Activated naive CD4-positive, alpha-beta T cell treated with anti-CD3 and anti-CD28 coated beads, Interleukin-2, amount 50 U/mL, for 72 hours (primary cell): ENCODE results near the gene GSK3A. TPM values are rescaled to one million over a fixed set of nuclear protein-coding genes. Genes with fewer than 3 reads are reported as not detected.
A peak's percentile ranks its signal among the peaks of the same experiment; 100 is the strongest.

ENCODE experiments used
- ATAC-seq, 2 donors: fragments of 150-1000 bp; cut with Tn5 transposase; 2 replicates each; pipeline ENCODE4 v1.10.0; 2021; ENCODE audit warnings: mild to moderate bottlenecking in 2 of 2, moderate library complexity in 2 of 2
- DNase-seq, 2 donors: peaks; one replicate each; pipeline ENCODE4 v3.0.0; 2021 to 2022; ENCODE audit warnings: low spot score in 2 of 2
- H3K27ac Mint-ChIP-seq, 2 donors: one replicate each; pipeline ENCODE4 v1.8.0; 2022; ENCODE audit warnings: mild to moderate bottlenecking in 2 of 2, mixed read lengths in 2 of 2
- H3K36me3 Mint-ChIP-seq, 2 donors: one replicate each; pipeline ENCODE4 v1.8.0; 2022; ENCODE audit warnings: mixed read lengths in 2 of 2
- H3K9me3 Mint-ChIP-seq, 2 donors: one replicate each; pipeline ENCODE4 v1.8.0; 2022; ENCODE audit warnings: mixed read lengths in 2 of 2
- total RNA-seq, 2 donors: library from RNA; stranded (reverse); gene quantifications; one replicate each; pipeline ENCODE4 v1.2.3, GENCODE V29; 2022

The GSK3A gene
- total RNA-seq, 2 donors from 2014 or later, result 38.1 to 39.5 TPM

GRCh38 chr19:42229301-42229854, 13.0 kb downstream of the GSK3A start:
- H3K9me3 Mint-ChIP-seq, result no peaks in the 10 kb centered on the region
- ATAC-seq (peak in 1 of 2 donors; percentile 6), DNase-seq (no peak)
- H3K27ac Mint-ChIP-seq, result peak overlapping the region; percentile 47 to 80
- peaks cover 7 to 9% of the 10 kb centered on the region in 2 donors for H3K36me3 Mint-ChIP-seq

GRCh38 chr19:42228641-42229040, 13.8 kb downstream of the GSK3A start:
- DNase-seq, result no peak
- no peak for ATAC-seq
- Mint-ChIP-seq H3K27ac (peak overlapping the region; percentile 43 to 47), H3K36me3 (peaks cover 7 to 9% of the 10 kb centered on the region in 2 donors), H3K9me3 (no peaks in the 10 kb centered on the region)

DNA sequence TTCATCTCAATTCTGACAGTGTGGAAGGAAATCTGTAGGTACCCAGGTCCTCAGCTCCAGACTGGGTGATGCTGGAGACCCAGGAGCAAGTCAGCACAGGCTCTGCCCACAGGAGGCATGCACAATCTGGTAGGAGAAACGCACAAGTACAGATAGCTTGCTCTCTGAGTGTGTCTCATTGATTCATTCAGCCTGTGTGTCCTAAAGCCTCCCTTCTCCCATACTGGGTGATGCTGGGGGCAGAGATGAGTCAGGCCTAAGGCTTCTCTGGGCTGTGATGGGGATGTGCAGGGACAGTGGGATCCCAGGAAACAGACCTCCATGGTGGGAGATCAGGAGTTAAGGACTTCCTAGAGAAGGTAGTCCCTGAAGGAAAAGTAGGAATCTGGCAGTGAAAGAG, 15.5 kb downstream of the GSK3A start:
- ATAC-seq (no peak), DNase-seq (no peak)
- H3K27ac Mint-ChIP-seq, result peak overlapping the region in 1 of 2 donors; percentile 41
- H3K36me3 Mint-ChIP-seq, result peaks cover 7 to 20% of the 10 kb centered on the region in 2 donors
- no peaks in the 10 kb centered on the region for H3K9me3 Mint-ChIP-seq

GRCh38 chr19:42225718-42226292, 16.6 kb downstream of the GSK3A start:
- ATAC-seq (no peak), DNase-seq (no peak)
- Mint-ChIP-seq H3K27ac (no peak overlapping the region), H3K9me3 (no peaks in the 10 kb centered on the region), H3K36me3 (peaks cover 7 to 22% of the 10 kb centered on the region in 2 donors)

DNA sequence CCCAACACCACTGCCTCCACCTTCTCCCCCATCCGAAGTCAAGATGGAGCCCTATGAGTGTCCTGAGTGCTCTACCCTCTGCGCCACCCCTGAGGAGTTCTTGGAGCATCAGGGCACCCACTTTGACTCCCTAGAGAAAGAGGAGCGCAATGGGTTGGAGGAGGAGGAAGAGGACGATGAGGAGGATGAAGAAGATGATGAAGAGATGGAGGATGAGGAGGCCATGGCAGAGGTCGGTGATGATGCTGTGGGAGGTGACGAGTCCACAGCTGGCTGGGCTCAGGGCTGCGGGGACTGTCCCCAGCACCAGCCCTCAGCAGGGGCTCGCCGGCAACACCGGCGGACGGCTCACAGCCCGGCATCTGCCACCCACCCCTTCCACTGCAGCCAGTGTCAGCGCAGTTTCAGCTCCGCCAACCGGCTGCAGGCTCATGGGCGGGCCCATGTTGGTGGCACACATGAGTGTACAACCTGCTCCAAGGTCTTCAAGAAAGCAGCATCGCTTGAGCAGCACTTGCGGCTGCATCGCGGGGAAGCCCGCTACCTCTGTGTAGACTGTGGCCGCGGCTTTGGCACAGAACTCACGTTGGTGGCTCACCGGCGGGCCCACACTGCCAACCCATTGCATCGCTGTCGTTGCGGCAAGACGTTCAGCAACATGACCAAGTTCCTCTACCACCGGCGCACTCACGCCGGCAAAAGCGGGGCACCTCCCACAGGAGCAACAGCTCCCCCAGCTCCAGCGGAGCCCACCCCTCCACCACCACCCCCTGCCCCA, 17.3 kb downstream of the GSK3A start:
- Mint-ChIP-seq H3K36me3 (peaks cover 14 to 29% of the 10 kb centered on the region in 2 donors), H3K27ac (no peak overlapping the region), H3K9me3 (no peaks in the 10 kb centered on the region)
- no peak for ATAC-seq
- no peak for DNase-seq

- DNase-seq (no peak), ATAC-seq (no peak)
- Mint-ChIP-seq H3K27ac (peak overlapping the region; percentile 92 to 95), H3K36me3 (peaks cover 27 to 38% of the 10 kb centered on the region in 2 donors), H3K9me3 (no peaks in the 10 kb centered on the region)
These were observed 21.7 kb downstream of the GSK3A start for GRCh38 chr19:42220751-42221097.

- peak; percentile 84 to 88 for ATAC-seq
- Mint-ChIP-seq H3K27ac (peak within 1 kb of the TSS; percentile 92 to 95), H3K36me3 (peaks cover 33 to 40% of the 10 kb centered on the region in 2 donors), H3K9me3 (no peaks in the 10 kb centered on the region)
- DNase-seq, result peak; percentile 97 to 98
These were observed 22.3 kb downstream of the GSK3A start, which contains the start of gene ZNF526 for GRCh38 chr19:42219812-42220750. Gene ZNF526 (plus strand): TSS chr19:42220312. CDS start chr19:42224404, 4,092 bp downstream.

DNA sequence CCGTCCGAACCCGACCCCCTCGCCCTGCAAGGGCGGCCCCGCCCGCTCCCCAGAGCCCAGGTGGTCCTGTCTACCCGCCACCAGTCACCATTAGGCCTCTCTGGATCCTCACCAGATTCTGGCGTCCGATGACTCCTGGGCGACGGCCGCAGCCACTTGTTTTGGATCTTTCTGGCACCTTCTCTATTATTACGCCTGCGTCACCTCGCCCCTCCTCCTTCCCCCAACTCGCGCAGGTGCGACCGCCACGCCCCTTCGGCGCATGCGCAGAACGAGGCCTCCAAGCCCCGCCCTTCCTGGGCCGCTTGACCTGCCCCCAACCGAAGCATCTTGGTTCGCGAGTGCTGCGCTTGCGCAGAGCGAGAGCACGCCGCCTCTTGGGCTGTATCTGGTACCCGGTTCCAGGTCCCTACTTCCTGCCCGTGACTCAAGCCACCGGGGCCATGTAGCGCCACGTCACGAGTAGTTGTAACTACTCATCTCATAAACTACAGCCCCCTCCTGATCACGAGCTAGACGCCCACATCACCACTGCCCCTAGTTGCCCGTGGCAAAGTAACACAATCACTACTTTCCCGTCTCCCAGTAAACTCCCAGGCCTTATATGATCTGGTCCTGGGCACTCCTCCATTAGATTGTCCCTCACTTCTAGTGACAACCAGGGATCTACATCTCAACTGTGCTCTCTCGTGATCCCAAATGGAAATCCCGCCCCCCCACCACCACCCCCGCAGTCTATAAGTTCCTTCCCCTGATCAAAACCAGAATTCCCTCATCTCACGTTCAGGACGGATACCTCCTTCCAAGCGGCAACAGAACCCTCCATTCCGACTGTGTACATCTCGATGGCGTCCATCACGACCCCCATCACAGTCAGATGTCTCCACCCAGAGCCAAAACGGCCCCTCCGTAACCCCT, 24.6 kb downstream of the GSK3A start, which contains the start of gene DEDD2:
Gene DEDD2, minus strand, starts transcription at position 158 of the 918 bp plus-strand sequence. CDS start 670 bp downstream, outside the sequence.
- ATAC-seq (peak; percentile 79 to 83), DNase-seq (peak; percentile 100)
- peak within 1 kb of the TSS; percentile 92 to 99 for H3K27ac Mint-ChIP-seq
- no peaks in the 10 kb centered on the region for H3K9me3 Mint-ChIP-seq
- peaks cover 43 to 47% of the 10 kb centered on the region in 2 donors for H3K36me3 Mint-ChIP-seq

- no peak for ATAC-seq
- H3K9me3 Mint-ChIP-seq, result no peaks in the 10 kb centered on the region
- DNase-seq, result peak; percentile 29 to 65
- H3K27ac Mint-ChIP-seq, result peak overlapping the region; percentile 92 to 99
- peaks cover 37 to 49% of the 10 kb centered on the region in 2 donors for H3K36me3 Mint-ChIP-seq
These were observed 25.5 kb downstream of the GSK3A start for GRCh38 chr19:42216653-42217519.

DNA sequence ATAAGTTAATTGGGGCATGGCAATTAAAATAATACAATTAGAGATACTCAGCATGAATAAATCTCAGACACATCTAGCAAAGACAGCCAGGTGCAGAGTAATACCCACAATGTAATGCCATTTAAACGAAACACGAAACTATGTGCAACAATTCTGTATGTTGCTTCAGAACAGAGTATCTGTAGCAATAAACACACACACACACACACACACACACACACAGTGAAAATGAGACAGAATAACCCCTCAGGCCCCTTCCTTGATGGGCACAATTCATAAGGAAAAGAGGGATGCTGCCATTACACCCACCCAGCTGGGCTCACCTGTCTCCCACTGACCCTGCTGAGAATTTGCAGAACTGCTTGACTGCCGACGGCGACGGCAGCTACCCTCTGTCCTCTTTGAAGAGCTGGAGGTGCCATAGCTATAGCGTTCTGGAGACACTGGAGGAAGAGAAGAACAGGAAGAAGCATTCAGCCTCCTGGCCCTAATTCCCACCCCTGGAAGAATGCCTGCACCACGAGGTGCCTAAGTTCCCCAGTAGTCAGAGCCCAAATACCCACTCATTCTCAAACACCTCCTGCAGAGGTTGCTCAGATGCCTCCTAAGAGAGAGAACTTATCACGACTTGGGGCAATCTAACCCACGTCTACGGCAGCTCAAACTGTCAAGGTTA, 27.5 kb downstream of the GSK3A start:
- H3K36me3 Mint-ChIP-seq, result peaks cover 29 to 40% of the 10 kb centered on the region in 2 donors
- no peaks in the 10 kb centered on the region for H3K9me3 Mint-ChIP-seq
- DNase-seq (no peak), ATAC-seq (no peak)
- H3K27ac Mint-ChIP-seq, result peak overlapping the region in 1 of 2 donors; percentile 3

- Mint-ChIP-seq H3K27ac (peak overlapping the region in 1 of 2 donors; percentile 63), H3K9me3 (no peaks in the 10 kb centered on the region), H3K36me3 (peaks cover 37 to 51% of the 10 kb centered on the region in 2 donors)
- no peak for ATAC-seq
- DNase-seq, result no peak
These were observed 29.5 kb downstream of the GSK3A start for GRCh38 chr19:42212886-42213285.

DNA sequence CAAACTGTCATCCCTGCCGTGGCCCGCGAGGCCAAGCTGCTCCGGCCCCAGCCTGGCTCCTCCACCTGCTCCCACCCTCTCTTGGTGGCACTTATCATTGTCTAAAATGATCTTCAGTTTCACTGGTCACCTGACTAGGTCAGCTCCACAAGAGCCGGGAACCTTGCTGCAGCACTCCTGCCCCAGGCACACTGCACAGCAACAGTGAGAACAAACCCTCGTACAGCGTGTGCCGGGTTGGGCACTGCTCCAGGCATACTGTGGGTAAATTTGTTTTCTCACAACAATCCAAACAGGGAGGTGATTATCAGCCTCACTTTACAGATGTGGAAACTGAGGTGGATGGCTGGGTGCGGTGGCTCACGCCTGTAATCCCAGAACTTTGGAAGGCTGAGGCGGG, 33.8 kb downstream of the GSK3A start:
- H3K9me3 Mint-ChIP-seq, result no peaks in the 10 kb centered on the region
- ATAC-seq (no peak), DNase-seq (no peak)
- peaks cover 27 to 28% of the 10 kb centered on the region in 2 donors for H3K36me3 Mint-ChIP-seq
- peak overlapping the region; percentile 50 to 74 for H3K27ac Mint-ChIP-seq

- no peaks in the 10 kb centered on the region for H3K9me3 Mint-ChIP-seq
- peak overlapping the region; percentile 74 to 92 for H3K27ac Mint-ChIP-seq
- no peak for DNase-seq
- ATAC-seq, result peak in 1 of 2 donors; percentile 47
- peaks cover 23 to 29% of the 10 kb centered on the region in 2 donors for H3K36me3 Mint-ChIP-seq
These were observed 34.6 kb downstream of the GSK3A start for GRCh38 chr19:42207767-42208271.
